Omental fat pad (tissue), 4 donors: ENCODE measurements around the gene BMP7. TPM values are rescaled to one million over a fixed set of nuclear protein-coding genes. Genes with fewer than 3 reads are reported as not detected.

Experiments used
- ATAC-seq: fragments of 150-250 bp; one replicate; pipeline ENCODE4 v1.9.1; 2016; ENCODE audit warnings: mild to moderate bottlenecking, moderate library complexity; ENCODE audit not compliant: low FRiP score
- DNase-seq: peaks from one replicate; pipeline ENCODE4 v3.0.0-alpha.2; 2019; ENCODE audit warnings: low spot score
- CTCF ChIP-seq, 3 donors: fragments of 450-650 bp; IDR thresholded peaks; one replicate each; pipeline ENCODE4 v1.5.1; 2016 to 2017; ENCODE audit warnings: antibody characterized with exemption in 3 of 3, mild to moderate bottlenecking in 3 of 3, moderate library complexity in 2 of 3
- total RNA-seq, 4 donors: library from RNA; depleted of rRNA; stranded (reverse); fragments of >200 nt; gene quantifications; one replicate each; pipeline ENCODE4 v1.1.0, GENCODE V29; 2016

BMP7 gene
- total RNA-seq, 4 donors from 2014 or later: 0.79 to 5.1 (median 1.7) TPM

GRCh38 chr20:57186192-57186591 is 80.2 kb downstream of the BMP7 start:
- no peak for TF ChIP-seq CTCF (IDR thresholded peaks at IDR 0.05)
- ATAC-seq (no peak), DNase-seq (no peak)

DNA sequence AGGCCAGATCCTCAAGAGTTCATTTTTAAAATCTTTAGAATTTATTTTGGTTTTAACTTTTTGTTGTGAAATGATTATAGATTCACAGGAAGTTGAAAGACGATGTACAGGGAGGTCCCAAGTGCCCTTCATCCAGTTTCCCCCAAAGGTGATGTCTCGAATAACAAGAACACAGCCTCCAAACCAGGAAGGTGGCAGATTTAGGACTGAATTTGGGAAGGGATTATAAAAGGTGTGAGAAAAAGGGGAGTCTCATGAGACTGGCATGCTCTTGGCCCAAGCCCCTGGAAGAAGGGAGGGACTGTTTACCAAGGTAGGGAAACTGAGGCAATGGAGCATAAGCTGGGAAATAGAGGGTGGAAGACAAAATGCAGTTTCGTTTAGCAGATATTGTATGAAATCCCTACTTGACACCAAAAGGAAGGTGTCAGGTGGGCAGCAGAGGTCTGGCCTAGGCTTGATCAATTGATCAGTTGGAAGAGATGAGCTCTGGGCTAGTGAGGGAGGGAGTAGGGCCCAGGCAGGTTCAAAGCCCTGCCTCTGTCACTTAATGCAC is 81.2 kb downstream of the BMP7 start:
- DNase-seq (no peak), ATAC-seq (no peak)
- TF ChIP-seq CTCF (IDR thresholded peaks at IDR 0.05): no peak

- DNase-seq: no peak
- no peak for ATAC-seq
- TF ChIP-seq CTCF (IDR thresholded peaks at IDR 0.05): no peak
Measured at GRCh38 chr20:57183457-57184009, 82.9 kb downstream of the BMP7 start.

DNA sequence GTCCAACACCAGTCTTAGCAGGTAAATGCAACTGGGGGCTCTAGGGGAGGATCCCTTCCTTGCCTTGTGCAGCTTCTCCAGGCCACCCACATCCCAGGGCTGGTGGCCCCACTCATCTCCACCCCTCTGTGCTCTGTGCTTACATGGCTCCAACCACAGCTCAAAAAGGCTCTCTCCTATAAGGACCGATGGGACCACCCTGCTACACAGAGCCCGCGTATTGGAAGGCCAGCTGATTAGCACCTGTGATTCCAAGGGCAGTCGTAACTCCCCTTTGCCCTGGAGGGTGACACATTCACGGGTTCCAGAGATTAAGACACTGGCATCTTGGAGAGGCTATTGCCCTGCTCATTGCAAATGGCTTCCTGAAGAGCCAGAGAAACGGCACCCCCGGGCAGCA is 84.8 kb downstream of the BMP7 start:
- ATAC-seq (no peak), DNase-seq (no peak)
- TF ChIP-seq CTCF (IDR thresholded peaks at IDR 0.05): no peak

DNA sequence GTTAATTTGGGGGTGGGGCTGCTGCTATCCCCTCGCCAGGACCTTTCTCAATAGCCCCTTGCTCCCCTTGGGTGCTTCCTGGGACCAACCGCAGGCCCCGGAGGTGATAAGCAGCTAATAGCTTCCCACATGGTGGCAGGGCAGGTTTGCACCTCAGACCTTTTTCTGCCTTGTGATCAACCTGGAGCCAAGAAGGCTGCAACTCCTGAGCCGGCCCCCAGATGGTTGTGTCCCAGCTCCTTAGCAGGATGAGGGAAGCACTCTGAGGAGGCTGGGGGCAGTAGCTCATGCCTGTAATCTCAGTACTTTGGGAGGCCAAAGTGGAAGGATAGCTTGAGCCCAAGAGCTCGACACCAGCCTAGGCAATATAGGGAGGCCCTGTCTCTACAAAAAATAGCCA is 85.5 kb downstream of the BMP7 start:
- ATAC-seq (no peak), DNase-seq (no peak)
- no peak for TF ChIP-seq CTCF (IDR thresholded peaks at IDR 0.05)

GRCh38 chr20:57180387-57180786 is 86.1 kb downstream of the BMP7 start:
- TF ChIP-seq CTCF (IDR thresholded peaks at IDR 0.05): no peak
- DNase-seq (no peak), ATAC-seq (no peak)

- ATAC-seq (no peak), DNase-seq (no peak)
- no peak for TF ChIP-seq CTCF (IDR thresholded peaks at IDR 0.05)
Measured at GRCh38 chr20:57179265-57179664, 87.2 kb downstream of the BMP7 start.
